Upper lobe of left lung (tissue), 6 donors: ENCODE measurements around the gene KLHL29. TPM values are rescaled to one million over a fixed set of nuclear protein-coding genes. Genes with fewer than 3 reads are reported as not detected.

Experiments used
- ATAC-seq, 2 donors: fragments of 200-7000 bp; cut with Tn5 transposase; one replicate each; pipeline ENCODE4 v1.9.1; 2022; ENCODE audit warnings: mild to moderate bottlenecking in 2 of 2, moderate library complexity in 2 of 2; ENCODE audit not compliant: low FRiP score in 2 of 2
- DNase-seq, 2 donors: peaks; one replicate each; pipeline ENCODE4 v3.0.0-alpha.2; 2019 to 2020
- H3K27ac ChIP-seq, 4 donors: fragments of 200-600 bp; sonication (generic); one replicate each; pipeline ENCODE4 v1.5.1; 2016 to 2019
- H3K27me3 ChIP-seq, 4 donors: fragments of 200-600 bp; sonication (generic); one replicate each; pipeline ENCODE4 v1.5.1; 2017 to 2019
- H3K36me3 ChIP-seq, 4 donors: fragments of 200-600 bp; sonication (generic); one replicate each; pipeline ENCODE4 v1.5.1; 2016 to 2019
- H3K4me1 ChIP-seq, 4 donors: fragments of 200-600 bp; sonication (generic); one replicate each; pipeline ENCODE4 v1.5.1; 2018 to 2019
- H3K4me3 ChIP-seq, 4 donors: fragments of 200-600 bp; sonication (generic); one replicate each; pipeline ENCODE4 v1.5.1; 2017 to 2019; ENCODE audit warnings: mild to moderate bottlenecking in 2 of 4, moderate library complexity in 1 of 4
- H3K9me3 ChIP-seq, 4 donors: fragments of 200-600 bp; sonication (generic); one replicate each; pipeline ENCODE4 v1.5.1; 2018 to 2019
- EP300 ChIP-seq, 4 donors: sonication (generic); formaldehyde crosslinking; IDR thresholded peaks; one replicate each; pipeline ENCODE4 v1.5.1; 2017; ENCODE audit warnings: antibody characterized with exemption in 4 of 4, control low read depth in 2 of 4
- POLR2A ChIP-seq, 4 donors: fragments of 450-650 bp; IDR thresholded peaks; one replicate each; pipeline ENCODE4 v1.5.1; 2016 to 2017; ENCODE audit warnings: antibody characterized with exemption in 4 of 4, mild to moderate bottlenecking in 2 of 4
- POLR2AphosphoS5 ChIP-seq, 2 donors: sonication (generic); formaldehyde crosslinking; IDR thresholded peaks; one replicate each; pipeline ENCODE4 v1.5.1; 2017; ENCODE audit warnings: antibody characterized with exemption in 2 of 2
- WGBS, 2 donors: methylation state at CpG; one replicate each; pipeline ENCODE4 v1.1.5; 2017 to 2018; 5-methylcytosine and 5-hydroxymethylcytosine counted together
- total RNA-seq, 6 donors: library from RNA; depleted of rRNA in 4 of 6; stranded (reverse); fragments of >200 nt in 4 of 6; gene quantifications; one replicate each; pipeline versions ENCODE4 v1.1.0 to v1.2.1, GENCODE V29; 2016 to 2021
- TF ChIP-seq, protein P1 (sequence below), 6 experiments: fragments of 450-650 bp in 4 of 6; fragments of 200-600 bp in 2 of 6; sonication (generic) in 2 of 6; IDR thresholded peaks; one replicate each; pipeline ENCODE4 v1.5.1; 2016 to 2019; ENCODE audit warnings: antibody characterized with exemption in 6 of 6
- donor health status: DM: no; HTN: no; CAD: no; lungs with moderate emphysema.
- donor health status: DM: no; HTN: yes; CAD: no; lungs with severe emphysema.

KLHL29 gene
- total RNA-seq, 6 donors from 2014 or later = 8.6 to 34.4 (median 18.2) TPM

DNA sequence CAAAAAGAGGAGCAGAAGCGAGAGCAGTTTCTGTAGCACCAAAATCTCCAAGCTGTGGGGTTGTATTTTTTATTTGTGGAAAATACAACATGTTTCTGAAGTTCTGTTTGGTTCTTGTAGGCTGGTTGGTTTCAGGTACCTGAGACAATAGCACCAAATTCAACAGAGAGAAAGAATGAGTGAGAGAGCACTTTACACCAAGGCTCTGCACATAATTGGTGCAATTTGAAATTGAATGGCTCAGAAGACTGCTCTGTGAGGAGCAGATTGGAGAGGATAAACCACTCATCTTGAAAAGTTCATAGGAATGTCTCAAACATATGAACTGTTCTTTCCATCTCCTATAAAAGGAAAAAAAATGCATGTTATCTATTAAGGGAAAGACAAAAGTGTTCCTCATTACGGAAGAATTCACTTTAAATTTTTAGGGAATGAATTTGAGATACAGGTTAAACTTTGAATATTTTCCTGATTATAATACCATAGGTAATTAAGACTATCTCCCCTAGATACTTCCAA, 366.8 kb downstream of the KLHL29 start:
- TF ChIP-seq POLR2AphosphoS5 (IDR thresholded peaks at IDR 0.05) = no peak
- no peak for TF ChIP-seq EP300 (IDR thresholded peaks at IDR 0.05)
- no peak for TF ChIP-seq POLR2A (IDR thresholded peaks at IDR 0.05)
- TF ChIP-seq, protein P1, sequence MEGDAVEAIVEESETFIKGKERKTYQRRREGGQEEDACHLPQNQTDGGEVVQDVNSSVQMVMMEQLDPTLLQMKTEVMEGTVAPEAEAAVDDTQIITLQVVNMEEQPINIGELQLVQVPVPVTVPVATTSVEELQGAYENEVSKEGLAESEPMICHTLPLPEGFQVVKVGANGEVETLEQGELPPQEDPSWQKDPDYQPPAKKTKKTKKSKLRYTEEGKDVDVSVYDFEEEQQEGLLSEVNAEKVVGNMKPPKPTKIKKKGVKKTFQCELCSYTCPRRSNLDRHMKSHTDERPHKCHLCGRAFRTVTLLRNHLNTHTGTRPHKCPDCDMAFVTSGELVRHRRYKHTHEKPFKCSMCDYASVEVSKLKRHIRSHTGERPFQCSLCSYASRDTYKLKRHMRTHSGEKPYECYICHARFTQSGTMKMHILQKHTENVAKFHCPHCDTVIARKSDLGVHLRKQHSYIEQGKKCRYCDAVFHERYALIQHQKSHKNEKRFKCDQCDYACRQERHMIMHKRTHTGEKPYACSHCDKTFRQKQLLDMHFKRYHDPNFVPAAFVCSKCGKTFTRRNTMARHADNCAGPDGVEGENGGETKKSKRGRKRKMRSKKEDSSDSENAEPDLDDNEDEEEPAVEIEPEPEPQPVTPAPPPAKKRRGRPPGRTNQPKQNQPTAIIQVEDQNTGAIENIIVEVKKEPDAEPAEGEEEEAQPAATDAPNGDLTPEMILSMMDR (IDR thresholded peaks at IDR 0.05) = no peak
- ATAC-seq = no peak
- H3K4me3 ChIP-seq = no peak overlapping the region
- H3K9me3 ChIP-seq = no peaks in the 10 kb centered on the region
- WGBS, 2 donors = 91 to 96% methylated on average over 2 of the region's 2 CpGs
- H3K36me3 ChIP-seq = peaks cover 0 to 21% (median 4%) of the 10 kb centered on the region in 4 donors
- no peak for DNase-seq
- H3K4me1 ChIP-seq = peaks cover 0 to 8% (median 0%) of the 10 kb centered on the region in 4 donors
- H3K27ac ChIP-seq = no peak overlapping the region
- H3K27me3 ChIP-seq = no peaks in the 10 kb centered on the region

DNA sequence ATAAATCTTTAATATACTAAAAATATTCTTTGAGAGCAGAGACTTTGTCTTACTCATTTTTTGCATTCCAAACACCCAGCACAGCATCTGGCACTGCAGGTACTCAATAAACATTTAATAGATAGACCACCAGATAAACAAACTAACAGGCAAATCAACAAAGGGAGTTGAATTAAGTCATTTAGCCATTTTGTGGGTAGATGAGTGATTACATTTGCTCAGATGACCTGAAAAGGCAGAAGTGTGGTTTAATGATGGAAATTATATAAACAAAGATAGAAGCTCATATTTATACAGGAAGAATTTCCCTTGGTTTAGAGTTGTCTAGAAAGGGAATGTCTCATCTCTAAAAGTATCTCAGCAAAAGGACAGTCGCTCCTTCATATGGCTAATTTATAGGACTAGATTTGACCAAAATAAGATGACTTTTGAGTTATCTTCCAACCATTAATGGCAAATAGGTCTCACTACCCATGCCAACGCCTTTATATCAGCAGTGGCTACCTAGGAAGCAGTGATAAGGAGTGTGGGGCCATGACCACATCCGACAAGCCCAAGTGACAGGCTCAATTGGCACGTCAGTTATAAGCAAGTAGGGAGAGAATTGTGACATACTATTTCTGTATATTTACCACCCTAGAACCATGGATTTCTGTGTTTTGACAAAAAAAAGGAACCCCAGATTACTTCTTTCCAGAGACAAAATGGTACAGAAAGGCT, 368.5 kb downstream of the KLHL29 start:
- 91 to 93% methylated on average over 4 of the region's 4 CpGs for WGBS, 2 donors
- ATAC-seq (no peak), DNase-seq (no peak)
- Histone ChIP-seq H3K4me3 (no peak overlapping the region), H3K27ac (no peak overlapping the region), H3K36me3 (peaks cover 0 to 34% (median 6%) of the 10 kb centered on the region in 4 donors), H3K4me1 (peaks cover 0 to 22% (median 8%) of the 10 kb centered on the region in 4 donors), H3K9me3 (no peaks in the 10 kb centered on the region), H3K27me3 (no peaks in the 10 kb centered on the region)
- TF ChIP-seq, protein P1 (IDR thresholded peaks at IDR 0.05) = no peak
- TF ChIP-seq POLR2AphosphoS5 (IDR thresholded peaks at IDR 0.05) (no peak), POLR2A (IDR thresholded peaks at IDR 0.05) (no peak), EP300 (IDR thresholded peaks at IDR 0.05) (no peak)

DNA sequence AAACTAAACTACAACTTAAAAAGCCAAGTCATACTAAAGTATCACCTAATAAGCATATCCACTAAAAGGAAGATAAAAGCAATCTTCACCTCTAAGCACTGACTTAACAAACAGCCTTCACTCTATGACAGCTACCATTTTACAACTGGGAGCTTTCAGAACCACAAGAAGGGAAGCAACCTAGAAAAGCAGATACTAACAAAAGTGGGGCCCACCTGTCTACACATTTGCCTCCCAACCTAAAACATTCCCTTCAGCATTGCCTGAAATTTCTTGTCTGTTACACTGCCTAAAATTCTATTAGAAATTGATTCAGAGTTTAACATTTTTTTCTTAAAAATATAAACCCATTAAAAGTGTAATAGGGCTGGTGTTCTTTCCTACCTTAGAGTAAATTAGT, 370.0 kb downstream of the KLHL29 start:
- H3K27me3 ChIP-seq = no peaks in the 10 kb centered on the region

DNA sequence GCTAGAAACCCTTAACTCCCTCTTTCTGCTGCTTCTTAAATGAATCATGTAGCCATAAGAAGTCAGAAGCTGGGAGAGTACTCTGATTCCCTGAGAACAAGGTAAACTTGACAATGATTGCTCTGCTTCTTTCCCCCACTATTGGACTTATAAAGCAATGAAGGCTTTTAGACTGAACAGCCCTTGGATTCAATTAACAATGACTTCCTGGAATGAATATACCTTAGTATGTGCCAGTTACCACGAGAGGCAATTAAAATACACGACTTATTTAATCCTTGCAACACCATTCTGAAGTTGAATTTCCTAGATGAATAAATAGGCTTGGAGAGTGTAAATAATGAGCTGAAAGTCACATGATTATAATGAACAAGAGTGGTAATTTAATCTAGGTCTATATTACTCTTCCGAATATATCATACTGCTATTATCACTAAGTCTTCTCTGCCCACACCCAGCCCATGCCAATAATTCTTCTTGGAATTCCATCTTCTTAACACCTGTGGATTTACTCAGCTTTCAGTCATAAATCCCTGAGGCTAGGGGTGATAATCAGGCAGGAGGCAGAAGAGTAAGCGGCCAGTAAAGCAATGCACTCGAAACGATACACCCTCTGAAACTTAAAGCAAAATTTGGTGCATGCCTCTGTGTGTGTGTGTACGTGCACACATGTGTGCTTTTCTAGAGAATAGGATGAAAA, 371.8 kb downstream of the KLHL29 start:
- no peaks in the 10 kb centered on the region for H3K9me3 ChIP-seq
- H3K4me3 ChIP-seq = no peak overlapping the region
- H3K27me3 ChIP-seq = no peaks in the 10 kb centered on the region
- H3K27ac ChIP-seq = no peak overlapping the region
- H3K36me3 ChIP-seq = peaks cover 0 to 41% (median 2%) of the 10 kb centered on the region in 4 donors
- no peak for ATAC-seq
- H3K4me1 ChIP-seq = peaks cover 0 to 31% (median 14%) of the 10 kb centered on the region in 4 donors
- WGBS, 2 donors = 76 to 77% methylated on average over 7 of the region's 7 CpGs
- no peak for DNase-seq
- TF ChIP-seq EP300 (IDR thresholded peaks at IDR 0.05) (peak in 1 of 4 donors; percentile 67), POLR2AphosphoS5 (IDR thresholded peaks at IDR 0.05) (no peak), POLR2A (IDR thresholded peaks at IDR 0.05) (peak in 1 of 4 donors; percentile 6)

More for the DNA sequence above, 370.0 kb downstream of the KLHL29 start:
- H3K9me3 ChIP-seq = no peaks in the 10 kb centered on the region
- DNase-seq (no peak), ATAC-seq (no peak)
- H3K27ac ChIP-seq = no peak overlapping the region
- TF ChIP-seq POLR2AphosphoS5 (IDR thresholded peaks at IDR 0.05) (no peak), EP300 (IDR thresholded peaks at IDR 0.05) (no peak), POLR2A (IDR thresholded peaks at IDR 0.05) (no peak)
- TF ChIP-seq, protein P1 (IDR thresholded peaks at IDR 0.05) = no peak
- peaks cover 0 to 24% (median 9%) of the 10 kb centered on the region in 4 donors for H3K4me1 ChIP-seq
- H3K36me3 ChIP-seq = peaks cover 0 to 38% (median 6%) of the 10 kb centered on the region in 4 donors
- no peak overlapping the region for H3K4me3 ChIP-seq
